Fibroblast of upper back skin (primary cell): Measurements from ENCODE around the gene NPR3.
"Not testable (repeated sequence)": the region's sequence is repeated elsewhere in the genome, so short reads cannot be mapped to it uniquely, and the experiment has no call there.

Experiments
- DNase-seq: peaks from one replicate; pipeline ENCODE4 v3.0.0-alpha.2; 2013

Gene NPR3

GRCh38 chr5:32769711-32770110 is 58.6 kb downstream of the NPR3 start:
- DNase-seq: no peak

GRCh38 chr5:32770444-32770843 is 59.3 kb downstream of the NPR3 start:
- DNase-seq: no peak

- DNase-seq: no peak
These were observed 59.9 kb downstream of the NPR3 start for GRCh38 chr5:32771037-32771436.

- no peak for DNase-seq
These were observed 62.8 kb downstream of the NPR3 start for GRCh38 chr5:32773944-32774343.

- no peak for DNase-seq
These were observed 65.1 kb downstream of the NPR3 start for GRCh38 chr5:32776200-32776599.

- DNase-seq: no peak
These were observed 66.1 kb downstream of the NPR3 start for GRCh38 chr5:32777222-32777621.

- no peak for DNase-seq
These were observed 66.6 kb downstream of the NPR3 start for GRCh38 chr5:32777733-32778132.

- DNase-seq: no peak
These were observed 67.3 kb downstream of the NPR3 start for GRCh38 chr5:32778403-32778802.

- no peak for DNase-seq
These were observed 68.8 kb downstream of the NPR3 start for GRCh38 chr5:32779754-32780415.

GRCh38 chr5:32780508-32780919 is 69.4 kb downstream of the NPR3 start:
- peak; percentile 41 for DNase-seq

GRCh38 chr5:32783661-32784060 is 72.5 kb downstream of the NPR3 start:
- DNase-seq: no peak

- DNase-seq: peak; percentile 52
These were observed 74.6 kb downstream of the NPR3 start for GRCh38 chr5:32785611-32786254.

- DNase-seq: no peak
These were observed 75.2 kb downstream of the NPR3 start for GRCh38 chr5:32786311-32786710.

GRCh38 chr5:32790411-32790951 is 79.4 kb downstream of the NPR3 start:
- DNase-seq: peak; percentile 95

GRCh38 chr5:32791536-32792243 is 80.6 kb downstream of the NPR3 start:
- DNase-seq: peak; percentile 58

- DNase-seq: peak; percentile 37
These were observed 83.0 kb downstream of the NPR3 start for GRCh38 chr5:32794086-32794485.

GRCh38 chr5:32802764-32803163 is 91.6 kb downstream of the NPR3 start:
- no peak for DNase-seq

- no peak for DNase-seq
These were observed 92.5 kb downstream of the NPR3 start for GRCh38 chr5:32803656-32804055.

- not testable (repeated sequence) for DNase-seq
These were observed 94.3 kb downstream of the NPR3 start for GRCh38 chr5:32805462-32805861.

- DNase-seq: peak; percentile 88
These were observed 95.0 kb downstream of the NPR3 start for GRCh38 chr5:32805971-32806638.

GRCh38 chr5:32808783-32809182 is 97.7 kb downstream of the NPR3 start:
- DNase-seq: no peak

GRCh38 chr5:32810804-32811203 is 99.7 kb downstream of the NPR3 start:
- DNase-seq: peak; percentile 99

- no peak for DNase-seq
These were observed 101.3 kb downstream of the NPR3 start for GRCh38 chr5:32812399-32812798.
